Activated naive CD8-positive, alpha-beta T cell treated with anti-CD3 and anti-CD28 coated beads for 36 hours (primary cell): ENCODE data around the gene CDKL4. TPM values are rescaled to one million over a fixed set of nuclear protein-coding genes. Genes with fewer than 3 reads are reported as not detected.
"Not testable (repeated sequence)": the region's sequence is repeated elsewhere in the genome, so short reads cannot be mapped to it uniquely, and the experiment has no call there.

Source experiments
- DNase-seq: peaks from one replicate; pipeline ENCODE4 v3.0.0; 2021
- H3K27ac Mint-ChIP-seq: one replicate; pipeline ENCODE4 v1.8.0; 2022; ENCODE audit warnings: mild to moderate bottlenecking, moderate library complexity, mixed read lengths
- H3K27me3 Mint-ChIP-seq: one replicate; pipeline ENCODE4 v1.8.0; 2022; ENCODE audit warnings: mild to moderate bottlenecking, mixed read lengths
- H3K36me3 Mint-ChIP-seq: one replicate; pipeline ENCODE4 v1.8.0; 2021; ENCODE audit warnings: mild to moderate bottlenecking, mixed read lengths
- H3K4me1 Mint-ChIP-seq: one replicate; pipeline ENCODE4 v1.8.0; 2021; ENCODE audit warnings: mixed read lengths
- H3K4me3 Mint-ChIP-seq: one replicate; pipeline ENCODE4 v1.8.0; 2022; ENCODE audit warnings: mild to moderate bottlenecking, moderate library complexity, mixed read lengths
- H3K9me3 Mint-ChIP-seq: one replicate; pipeline ENCODE4 v1.8.0; 2022; ENCODE audit warnings: mixed read lengths
- total RNA-seq, 2 experiments: library from RNA; stranded (reverse); gene quantifications; one replicate each; pipeline ENCODE4 v1.2.3, GENCODE V29; 2021

Gene CDKL4
- total RNA-seq, 2 experiments from 2014 or later, result 0.22 TPM; not detected in 1

DNA sequence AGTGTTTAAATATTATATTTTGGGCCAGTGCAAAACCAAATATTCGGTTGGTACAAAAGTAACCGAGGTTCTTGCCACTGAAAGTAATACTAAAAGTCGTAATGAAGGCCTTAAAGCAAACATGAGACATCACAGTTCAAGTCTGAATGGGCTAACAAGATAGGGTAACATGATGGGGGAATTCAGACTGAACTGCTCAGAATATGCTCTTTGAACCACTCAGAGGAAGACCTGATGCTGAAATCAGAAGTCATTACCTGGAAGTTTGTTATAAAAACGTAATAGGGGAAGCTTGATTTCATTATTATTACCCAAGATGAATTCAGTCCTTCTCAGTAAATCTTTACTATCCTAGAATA lies 26.6 kb downstream of the CDKL4 start:
- Mint-ChIP-seq H3K27ac (peak overlapping the region; percentile 92), H3K4me1 (peaks cover 51% of the 10 kb centered on the region), H3K36me3 (peaks cover 7% of the 10 kb centered on the region), H3K9me3 (peaks cover 6% of the 10 kb centered on the region), H3K27me3 (no peaks in the 10 kb centered on the region), H3K4me3 (peak overlapping the region; percentile 58)
- no peak for DNase-seq

DNA sequence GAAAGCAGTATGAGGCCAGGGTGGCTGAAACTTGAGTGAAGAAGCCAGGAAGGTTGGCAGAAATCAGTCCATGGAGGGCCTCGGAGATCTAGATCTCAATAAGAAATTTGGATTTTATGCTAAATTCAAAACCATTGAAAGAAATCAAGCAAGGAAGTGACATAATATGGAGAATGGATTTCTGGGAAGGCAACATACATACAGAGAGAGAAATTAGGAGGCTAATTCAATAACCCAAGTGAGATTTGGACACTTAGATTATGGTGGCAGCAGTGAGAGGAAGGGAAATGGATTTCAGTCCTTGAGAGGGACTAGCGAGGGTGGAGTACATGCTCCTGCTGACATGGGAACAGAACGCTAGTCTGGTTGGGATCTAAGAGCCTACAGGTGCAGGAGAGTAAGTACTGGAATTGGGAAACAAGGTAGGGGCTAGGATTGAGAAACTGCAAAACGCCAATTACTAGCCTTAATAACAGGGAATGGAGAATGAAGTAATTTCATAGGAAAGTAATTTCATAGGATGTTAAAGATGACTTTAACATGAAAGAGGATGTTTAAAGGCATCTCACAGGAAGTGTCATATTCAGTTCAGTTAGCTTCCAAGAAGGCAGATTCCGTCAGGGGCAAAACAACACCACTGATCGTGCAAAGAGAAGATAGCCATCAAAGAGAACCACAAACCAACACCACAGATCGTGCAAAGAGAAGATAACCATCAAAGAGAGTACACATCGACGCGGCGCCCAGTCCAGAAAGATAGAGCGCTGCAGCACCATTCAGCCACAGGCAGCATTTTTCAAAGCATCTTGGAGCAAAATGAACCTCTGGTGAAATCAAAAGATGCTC lies 27.2 kb downstream of the CDKL4 start:
- H3K27me3 Mint-ChIP-seq, result no peaks in the 10 kb centered on the region
- peak; percentile 75 for DNase-seq
- peaks cover 53% of the 10 kb centered on the region for H3K4me1 Mint-ChIP-seq
- peak overlapping the region; percentile 92 for H3K27ac Mint-ChIP-seq
- peaks cover 7% of the 10 kb centered on the region for H3K36me3 Mint-ChIP-seq
- peak overlapping the region; percentile 58 for H3K4me3 Mint-ChIP-seq
- H3K9me3 Mint-ChIP-seq, result peaks cover 6% of the 10 kb centered on the region

DNA sequence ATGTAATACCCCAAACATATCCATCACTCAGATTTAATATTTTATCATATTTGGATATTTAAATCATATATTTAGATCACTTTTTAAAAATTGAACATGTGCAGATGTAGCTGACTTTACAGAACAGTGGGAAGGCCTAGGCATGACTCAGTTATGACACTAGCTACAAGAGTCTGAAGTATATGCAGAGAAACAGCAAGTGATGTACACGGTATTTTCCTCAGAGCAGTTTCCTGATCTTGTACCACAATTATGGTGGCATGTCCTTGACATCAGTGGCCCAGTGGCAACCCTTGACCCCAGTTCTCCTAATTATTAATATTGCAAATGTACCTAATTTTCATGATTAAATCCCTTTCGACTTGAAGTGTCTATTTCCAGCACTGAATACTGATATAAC lies 28.2 kb downstream of the CDKL4 start:
- Mint-ChIP-seq H3K4me3 (no peak overlapping the region), H3K27ac (peak overlapping the region; percentile 92), H3K27me3 (no peaks in the 10 kb centered on the region), H3K36me3 (peaks cover 7% of the 10 kb centered on the region), H3K4me1 (peaks cover 53% of the 10 kb centered on the region), H3K9me3 (peaks cover 6% of the 10 kb centered on the region)
- no peak for DNase-seq

DNA sequence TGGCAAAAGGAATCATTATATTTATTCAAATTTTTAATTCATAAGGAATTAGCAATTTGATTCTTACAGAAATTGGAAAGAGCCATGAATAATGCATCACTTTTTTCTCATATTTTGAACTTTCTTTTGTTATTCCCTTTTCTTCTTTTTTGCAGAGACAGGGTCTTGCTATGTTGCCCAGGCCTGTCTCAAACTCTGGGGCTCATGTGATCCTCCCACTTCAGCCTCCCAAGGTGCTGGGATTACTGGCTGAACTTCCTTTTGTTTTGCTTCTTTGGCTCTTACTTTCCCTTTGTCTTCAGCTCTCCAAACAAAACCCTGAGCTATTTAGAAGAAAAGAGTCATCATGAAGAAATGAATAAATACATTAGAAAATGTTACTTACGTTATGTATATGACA lies 30.8 kb downstream of the CDKL4 start:
- H3K36me3 Mint-ChIP-seq, result peaks cover 7% of the 10 kb centered on the region
- DNase-seq, result no peak
- no peak overlapping the region for H3K4me3 Mint-ChIP-seq
- no peaks in the 10 kb centered on the region for H3K27me3 Mint-ChIP-seq
- H3K4me1 Mint-ChIP-seq, result peaks cover 36% of the 10 kb centered on the region
- H3K27ac Mint-ChIP-seq, result peak overlapping the region; percentile 31
- peaks cover 6% of the 10 kb centered on the region for H3K9me3 Mint-ChIP-seq

DNA sequence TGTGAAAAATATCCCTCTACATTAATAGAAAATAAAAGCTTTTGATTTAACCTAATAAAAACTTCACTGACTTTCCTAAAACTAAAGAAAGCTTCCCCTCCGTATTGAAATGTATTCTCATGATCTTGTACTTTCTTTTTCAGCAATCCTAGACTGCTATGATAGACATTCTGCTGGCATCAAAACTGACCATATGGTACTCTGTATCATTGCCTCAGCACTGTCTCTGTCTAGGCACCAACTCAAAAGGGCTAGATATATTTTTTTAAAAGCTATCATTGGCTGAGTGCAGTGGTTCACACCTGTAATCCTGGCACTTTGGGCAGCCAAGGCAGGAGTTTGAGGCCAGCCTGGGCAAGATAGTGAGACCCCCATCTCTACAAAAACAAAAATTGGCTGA lies 32.9 kb downstream of the CDKL4 start:
- peaks cover 6% of the 10 kb centered on the region for H3K9me3 Mint-ChIP-seq
- H3K4me1 Mint-ChIP-seq, result peaks cover 18% of the 10 kb centered on the region
- peaks cover 7% of the 10 kb centered on the region for H3K36me3 Mint-ChIP-seq
- no peak overlapping the region for H3K27ac Mint-ChIP-seq
- DNase-seq, result no peak
- no peaks in the 10 kb centered on the region for H3K27me3 Mint-ChIP-seq
- no peak overlapping the region for H3K4me3 Mint-ChIP-seq

DNA sequence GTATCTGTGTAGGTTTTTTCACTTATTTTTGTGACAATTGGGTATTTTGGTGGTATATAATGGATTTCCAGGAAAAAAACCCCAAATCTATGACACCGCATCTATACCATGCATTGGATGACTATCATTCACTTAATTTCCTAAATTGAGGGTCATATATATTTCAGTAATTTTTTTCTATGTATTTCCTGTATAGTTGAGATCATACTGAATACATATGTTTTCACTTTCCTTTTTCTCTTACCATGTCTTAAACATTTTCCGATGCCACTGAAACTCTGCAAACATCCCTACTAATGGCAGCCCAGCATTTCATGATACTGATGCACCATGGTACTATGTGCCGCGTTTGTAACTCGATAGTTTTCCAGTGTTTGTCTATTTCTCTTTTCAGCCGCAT lies 40.4 kb downstream of the CDKL4 start:
- Mint-ChIP-seq H3K4me1 (peaks cover 18% of the 10 kb centered on the region), H3K27ac (no peak overlapping the region), H3K9me3 (peaks cover 17% of the 10 kb centered on the region), H3K4me3 (no peak overlapping the region), H3K27me3 (no peaks in the 10 kb centered on the region), H3K36me3 (peaks cover 4% of the 10 kb centered on the region)
- no peak for DNase-seq

DNA sequence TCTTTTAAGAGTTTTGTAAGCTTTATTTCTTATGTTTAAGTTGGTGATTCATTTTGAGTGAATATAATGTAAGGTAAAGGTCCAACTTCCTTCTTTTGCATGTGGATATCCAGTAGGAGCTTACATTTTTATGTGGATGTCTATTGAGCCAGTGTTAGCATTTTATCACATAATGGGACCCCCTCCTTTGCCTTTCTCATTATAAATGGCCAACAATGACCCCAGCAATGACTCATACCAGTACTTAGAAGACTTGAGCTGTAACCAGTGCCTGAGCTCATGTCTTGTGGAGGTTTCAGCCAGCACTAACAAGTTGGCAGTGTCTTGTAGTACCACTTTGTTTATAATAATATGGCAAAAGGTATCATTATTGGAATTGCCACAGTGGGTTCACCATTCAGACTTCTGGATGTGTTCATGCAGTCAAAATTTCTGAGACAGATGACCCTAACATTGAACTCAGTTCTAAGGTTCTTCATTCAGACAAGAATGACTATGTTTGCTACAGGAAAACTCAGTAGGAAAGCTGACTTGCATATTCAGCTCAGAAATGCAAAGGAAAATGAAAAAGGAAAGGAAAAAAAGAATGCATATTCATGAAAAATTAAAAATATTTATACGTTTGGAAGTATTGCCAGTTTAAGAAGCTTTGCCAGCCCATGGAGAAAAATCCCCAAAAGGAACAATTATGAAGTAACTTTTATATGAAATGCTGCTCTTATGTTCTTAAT lies 41.0 kb downstream of the CDKL4 start:
- peaks cover 17% of the 10 kb centered on the region for H3K9me3 Mint-ChIP-seq
- H3K36me3 Mint-ChIP-seq, result peaks cover 4% of the 10 kb centered on the region
- no peak overlapping the region for H3K4me3 Mint-ChIP-seq
- no peaks in the 10 kb centered on the region for H3K27me3 Mint-ChIP-seq
- peak overlapping the region; percentile 77 for H3K27ac Mint-ChIP-seq
- DNase-seq, result no peak
- H3K4me1 Mint-ChIP-seq, result peaks cover 18% of the 10 kb centered on the region

DNA sequence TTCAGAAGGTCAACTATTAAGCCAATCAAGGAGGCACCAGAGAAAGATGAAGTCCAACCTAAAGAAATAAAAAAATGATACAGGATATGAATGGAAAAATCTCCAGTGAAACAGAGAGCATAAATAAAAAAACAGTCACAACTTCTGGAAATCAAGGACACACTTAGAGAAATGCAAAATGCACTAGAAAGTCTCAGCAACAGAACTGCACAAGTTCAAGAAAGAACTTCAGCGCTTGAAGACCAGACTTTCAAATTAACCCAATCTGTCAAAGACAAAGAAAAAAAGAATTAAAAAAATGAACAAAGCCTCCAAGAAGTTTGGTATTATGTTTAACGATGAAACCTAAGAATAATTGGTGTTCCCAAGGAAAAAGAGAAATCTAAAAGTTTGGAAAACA lies 46.8 kb downstream of the CDKL4 start:
- not testable (repeated sequence) for H3K4me3 Mint-ChIP-seq, H3K36me3 Mint-ChIP-seq, H3K27ac Mint-ChIP-seq, H3K27me3 Mint-ChIP-seq, H3K4me1 Mint-ChIP-seq, DNase-seq
- H3K9me3 Mint-ChIP-seq, result peaks cover 24% of the 10 kb centered on the region

DNA sequence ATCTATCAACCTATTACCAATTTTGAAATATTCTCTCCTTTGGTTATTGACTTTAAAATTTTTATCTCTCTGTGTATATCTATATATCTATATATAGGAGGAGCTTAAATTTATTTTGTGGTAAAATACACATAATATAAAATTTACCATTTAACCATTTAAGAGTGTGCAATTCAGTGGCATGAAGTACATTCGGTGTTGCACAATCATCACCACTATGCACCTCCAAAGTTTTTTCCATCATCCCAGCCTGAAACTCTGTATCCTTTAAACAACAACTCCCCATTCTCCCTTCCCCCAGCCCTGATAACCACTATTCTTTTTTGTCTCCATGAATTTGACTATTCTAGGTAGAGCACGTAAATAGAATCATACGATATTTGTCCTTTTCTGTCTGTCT lies 49.1 kb downstream of the CDKL4 start:
- Mint-ChIP-seq H3K9me3 (peaks cover 16% of the 10 kb centered on the region), H3K36me3 (peaks cover 2% of the 10 kb centered on the region), H3K4me1 (no peaks in the 10 kb centered on the region), H3K27ac (no peak overlapping the region), H3K27me3 (no peaks in the 10 kb centered on the region), H3K4me3 (no peak overlapping the region)
- no peak for DNase-seq

DNA sequence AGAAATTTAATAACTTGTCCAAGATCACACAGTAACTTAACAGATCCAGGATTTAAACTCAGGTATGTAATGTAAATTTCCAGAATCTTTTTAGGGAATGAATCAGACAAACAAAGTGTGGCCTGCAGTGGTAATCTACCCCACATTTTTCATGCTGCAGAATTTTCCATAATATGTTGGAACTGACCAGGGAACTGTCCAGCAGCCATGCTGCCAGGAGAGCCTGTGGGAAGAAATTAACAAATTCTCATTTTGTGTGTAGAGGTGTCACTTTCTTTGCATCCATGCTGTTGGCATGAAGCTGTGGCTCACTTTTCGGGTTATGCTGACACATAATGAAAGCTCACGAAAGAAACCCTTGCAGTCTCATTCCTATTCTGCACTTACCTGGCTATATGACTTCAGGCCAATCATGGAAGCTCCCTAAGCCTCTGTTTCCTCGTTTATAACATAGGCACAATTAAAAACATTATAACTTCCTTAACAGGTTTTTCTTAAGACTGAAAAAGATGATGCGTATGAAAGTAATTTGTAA lies 54.7 kb downstream of the CDKL4 start:
- H3K36me3 Mint-ChIP-seq, result no peaks in the 10 kb centered on the region
- H3K4me3 Mint-ChIP-seq, result no peak overlapping the region
- H3K27ac Mint-ChIP-seq, result no peak overlapping the region
- DNase-seq, result no peak
- H3K4me1 Mint-ChIP-seq, result no peaks in the 10 kb centered on the region
- H3K27me3 Mint-ChIP-seq, result no peaks in the 10 kb centered on the region
- peaks cover 3% of the 10 kb centered on the region for H3K9me3 Mint-ChIP-seq

DNA sequence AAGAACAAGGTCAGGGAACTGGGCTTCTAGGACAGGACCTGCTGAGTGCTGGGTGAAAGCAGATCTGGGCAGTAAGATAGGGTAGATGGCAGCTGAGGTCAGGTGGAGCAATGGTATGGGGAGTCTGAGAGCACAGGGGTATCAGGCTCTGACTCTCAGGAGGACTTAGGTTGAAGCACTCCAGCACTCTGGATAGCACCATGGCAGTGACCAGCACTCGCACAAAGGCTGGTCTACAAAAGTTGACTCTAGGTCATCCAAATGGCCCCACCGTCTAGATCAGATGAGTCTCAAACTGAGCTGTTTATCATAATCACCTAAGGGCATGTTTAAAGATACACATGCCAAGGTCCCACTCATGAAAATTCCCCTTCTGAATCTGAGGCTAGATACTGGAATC lies 60.1 kb downstream of the CDKL4 start:
- H3K27me3 Mint-ChIP-seq, result no peaks in the 10 kb centered on the region
- no peaks in the 10 kb centered on the region for H3K4me1 Mint-ChIP-seq
- no peak overlapping the region for H3K4me3 Mint-ChIP-seq
- no peak overlapping the region for H3K27ac Mint-ChIP-seq
- peaks cover 3% of the 10 kb centered on the region for H3K9me3 Mint-ChIP-seq
- H3K36me3 Mint-ChIP-seq, result no peaks in the 10 kb centered on the region
- no peak for DNase-seq

DNA sequence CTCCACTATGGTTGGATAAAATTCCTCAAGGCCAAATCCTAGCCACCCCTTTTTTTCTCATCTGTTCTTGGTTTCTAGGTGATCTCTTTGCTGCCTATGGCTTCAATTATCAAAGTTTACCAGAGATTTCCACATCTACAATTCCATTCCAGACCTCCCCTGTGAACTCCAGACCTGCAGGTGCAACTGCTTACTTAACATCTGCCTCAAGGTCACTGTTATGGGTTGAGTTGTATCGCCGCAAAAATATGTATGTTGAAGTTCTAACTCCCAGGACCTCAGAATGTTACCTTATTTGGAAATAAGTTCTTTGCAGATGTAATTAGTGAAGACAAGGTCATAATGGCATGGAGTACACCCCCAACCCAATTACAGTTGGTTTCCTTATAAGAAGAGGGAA lies 62.5 kb downstream of the CDKL4 start:
- no peaks in the 10 kb centered on the region for H3K27me3 Mint-ChIP-seq
- H3K27ac Mint-ChIP-seq, result no peak overlapping the region
- no peak overlapping the region for H3K4me3 Mint-ChIP-seq
- DNase-seq, result no peak
- no peaks in the 10 kb centered on the region for H3K9me3 Mint-ChIP-seq
- H3K36me3 Mint-ChIP-seq, result no peaks in the 10 kb centered on the region
- H3K4me1 Mint-ChIP-seq, result no peaks in the 10 kb centered on the region

DNA sequence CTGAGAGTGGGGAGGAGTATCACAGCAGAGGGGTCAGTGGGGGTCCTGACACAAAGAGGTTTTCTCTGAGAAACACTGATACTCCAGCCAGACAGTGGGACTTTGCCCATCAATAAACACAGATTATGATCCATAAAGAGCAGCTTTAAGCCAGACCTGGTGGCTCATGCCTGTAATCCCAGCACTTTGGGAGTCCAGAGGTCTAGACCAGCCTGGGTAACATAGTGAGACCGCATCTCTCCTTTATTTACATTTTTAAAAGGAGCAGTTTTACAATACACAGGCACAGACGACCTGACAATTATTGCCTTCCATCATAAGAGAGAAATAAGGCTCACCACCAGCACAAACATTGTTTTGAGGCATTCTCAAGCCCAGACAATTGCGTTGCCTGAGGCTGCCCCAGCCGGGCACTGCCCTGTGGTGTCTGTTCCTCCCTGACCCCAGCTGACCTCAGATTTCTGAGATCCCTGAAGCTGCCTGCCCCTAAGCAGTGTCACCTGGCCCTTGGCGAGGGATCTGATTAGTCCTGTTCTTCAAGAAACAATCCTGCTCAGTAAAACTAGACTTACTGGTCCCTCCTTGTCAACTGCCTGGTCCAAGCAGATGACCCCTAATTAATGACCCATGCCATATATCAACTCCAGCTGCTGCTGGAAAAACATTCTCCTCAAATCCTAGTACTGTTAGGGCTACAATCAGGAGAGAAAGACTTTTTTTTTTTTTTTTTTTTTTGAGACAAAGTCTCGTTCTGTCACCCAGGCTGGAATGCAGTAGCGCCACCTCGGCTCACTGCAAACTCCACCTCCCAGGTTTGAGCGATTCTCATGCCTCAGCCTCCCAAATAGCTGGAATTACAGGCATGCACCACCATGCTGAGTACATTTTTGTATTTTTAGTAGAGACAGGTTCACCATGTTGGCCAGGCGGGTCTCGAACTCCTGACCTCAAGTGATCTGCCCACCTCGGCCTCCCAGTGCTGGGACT lies 63.5 kb downstream of the CDKL4 start:
- Mint-ChIP-seq H3K27me3 (no peaks in the 10 kb centered on the region), H3K9me3 (no peaks in the 10 kb centered on the region), H3K27ac (no peak overlapping the region), H3K4me3 (no peak overlapping the region), H3K4me1 (no peaks in the 10 kb centered on the region), H3K36me3 (no peaks in the 10 kb centered on the region)
- DNase-seq, result no peak

DNA sequence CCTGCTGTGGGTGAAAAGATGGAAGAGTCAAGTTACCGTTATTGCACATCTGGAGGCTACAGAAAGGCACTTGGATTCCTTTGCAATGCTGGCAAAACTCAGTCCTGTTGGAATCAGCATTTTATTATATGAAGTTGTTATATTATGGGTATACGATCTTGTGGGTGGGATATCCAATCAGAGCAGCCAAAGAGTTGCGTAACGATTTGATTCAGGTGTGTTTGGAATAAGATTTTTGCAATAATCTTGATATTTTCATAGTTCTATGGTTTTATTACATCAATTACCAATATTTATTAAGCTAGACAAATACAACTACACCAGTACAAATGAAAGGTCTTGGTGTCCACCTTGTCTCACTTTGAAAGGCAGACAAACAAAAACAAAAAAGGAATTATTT lies 65.0 kb downstream of the CDKL4 start:
- no peak overlapping the region for H3K4me3 Mint-ChIP-seq
- H3K9me3 Mint-ChIP-seq, result no peaks in the 10 kb centered on the region
- no peaks in the 10 kb centered on the region for H3K4me1 Mint-ChIP-seq
- H3K27me3 Mint-ChIP-seq, result no peaks in the 10 kb centered on the region
- no peaks in the 10 kb centered on the region for H3K36me3 Mint-ChIP-seq
- no peak overlapping the region for H3K27ac Mint-ChIP-seq
- DNase-seq, result no peak

DNA sequence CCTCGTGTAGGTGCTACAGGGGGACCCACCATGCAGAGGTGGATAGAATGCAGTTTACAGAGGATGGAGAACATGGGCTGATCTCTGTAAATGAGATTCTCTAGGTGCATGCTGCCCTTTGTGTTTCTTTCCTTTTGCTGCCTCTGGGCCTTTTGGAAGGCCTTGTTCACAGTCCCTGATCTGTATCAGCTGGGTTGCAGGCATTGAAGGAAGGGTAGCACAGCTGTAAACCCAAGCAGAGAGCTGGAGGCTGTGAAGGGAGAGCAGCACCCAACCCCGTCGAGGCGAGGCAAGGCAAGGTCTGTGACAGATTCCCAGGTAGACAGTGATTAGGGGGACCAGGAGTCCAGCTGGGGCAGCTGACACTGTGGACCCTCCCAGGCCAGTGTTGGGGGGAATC lies 66.8 kb downstream of the CDKL4 start:
- H3K27me3 Mint-ChIP-seq, result no peaks in the 10 kb centered on the region
- H3K4me3 Mint-ChIP-seq, result no peak overlapping the region
- no peak for DNase-seq
- H3K36me3 Mint-ChIP-seq, result no peaks in the 10 kb centered on the region
- no peaks in the 10 kb centered on the region for H3K9me3 Mint-ChIP-seq
- H3K4me1 Mint-ChIP-seq, result no peaks in the 10 kb centered on the region
- no peak overlapping the region for H3K27ac Mint-ChIP-seq
